GM20431 (cell line): Measurements from ENCODE around the gene PDPK1.

Experiments used
- in situ Hi-C: fragments of 300-500 bp; cut with MseI, MboI; formaldehyde crosslinking; loops from one replicate; pipeline ENCODE4 v1.15.0; 2020; ENCODE audit warnings: low sequenced_read_pairs; ENCODE audit not compliant: unreplicated experiment

PDPK1 gene

DNA sequence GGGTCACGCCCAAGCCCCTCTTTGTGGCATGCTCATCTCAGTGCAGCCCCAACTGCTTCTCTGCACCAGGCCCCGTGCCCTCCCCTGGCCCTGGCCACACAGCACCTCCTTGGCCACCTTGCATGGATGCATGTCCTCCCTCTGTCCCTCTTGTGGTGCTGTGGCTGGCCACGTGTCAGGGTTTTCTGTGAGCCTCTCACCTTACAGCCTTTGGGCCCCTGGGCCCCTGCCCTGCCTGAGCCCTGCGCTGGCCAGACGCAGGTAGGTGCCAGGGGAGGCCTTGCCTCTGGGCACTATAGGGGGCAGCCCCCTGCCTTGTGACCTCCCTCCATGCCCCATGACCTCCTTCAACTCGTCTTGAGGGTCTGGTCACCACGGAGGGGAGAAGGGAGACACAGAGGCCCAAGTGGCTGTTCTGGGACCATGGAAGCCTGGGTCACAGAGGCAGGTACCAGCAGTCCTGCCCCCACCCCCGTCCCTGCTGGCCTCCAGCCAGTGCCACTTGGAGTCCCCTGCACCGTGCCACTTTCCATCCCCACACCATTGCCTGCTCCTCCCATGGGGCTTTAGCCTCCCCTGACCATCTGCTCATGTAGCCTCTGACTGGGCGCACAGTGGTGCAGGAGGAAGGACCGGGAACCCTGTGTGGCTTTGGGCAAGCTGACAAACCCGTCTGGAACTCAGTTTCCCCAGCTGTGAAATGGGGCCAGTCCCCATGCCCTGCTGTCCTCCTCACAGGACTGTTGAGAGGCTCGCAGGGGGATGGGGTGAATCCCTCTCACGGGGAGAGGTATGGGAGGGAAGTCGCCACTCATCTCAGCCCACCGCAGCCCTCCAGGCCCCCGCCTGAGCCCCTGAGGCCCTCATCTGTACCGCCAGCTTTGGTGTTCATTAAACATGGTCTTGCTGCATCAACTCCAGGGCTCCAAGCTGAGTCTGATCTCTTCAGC is 35.6 kb upstream of the PDPK1 start:
- in situ Hi-C loops, result no loop called here

DNA sequence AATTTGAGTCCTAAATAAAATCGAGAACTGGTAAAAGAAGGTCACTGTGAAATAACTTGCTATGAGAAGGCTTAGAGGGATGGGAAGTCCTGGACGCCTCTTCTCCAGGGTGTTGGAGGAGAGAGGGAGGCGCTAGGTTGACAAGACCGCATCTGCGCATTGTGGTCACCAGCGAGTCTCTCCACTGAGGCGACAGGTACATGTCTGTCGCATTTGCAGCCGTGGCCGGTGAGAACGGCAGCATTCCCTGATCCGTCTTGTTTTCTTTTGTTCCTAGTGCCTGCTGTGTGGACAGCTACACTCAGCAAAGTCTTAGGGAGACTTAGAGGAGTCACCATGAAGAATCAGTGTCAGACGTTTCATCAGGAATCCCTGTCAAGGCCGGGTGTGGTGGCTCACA is 32.1 kb upstream of the PDPK1 start:
- in situ Hi-C loops, result no loop called here

- in situ Hi-C loops, result no loop called here
Measured at GRCh38 chr16:2507052-2507659, 30.7 kb upstream of the PDPK1 start.

DNA sequence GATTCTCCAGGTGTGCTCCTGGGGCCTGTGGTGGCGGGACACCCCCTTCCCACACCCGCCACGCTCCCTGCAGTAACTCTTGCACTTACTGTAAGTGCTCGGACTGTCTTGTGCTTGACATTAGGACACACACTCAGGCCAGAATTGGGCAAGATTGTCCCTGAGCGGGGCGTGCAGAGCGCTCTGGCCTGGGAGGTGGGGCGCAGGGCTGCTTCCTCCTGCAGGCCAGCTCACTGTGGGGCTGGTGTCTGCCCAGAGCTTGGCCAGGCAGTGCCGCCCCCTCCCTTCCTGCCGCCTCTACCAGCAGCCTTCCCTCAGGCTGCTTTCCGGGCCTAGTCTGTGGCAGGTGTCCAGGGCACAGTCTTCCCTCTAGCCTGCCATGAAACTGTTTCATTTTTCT is 30.2 kb upstream of the PDPK1 start:
- in situ Hi-C loops, result no loop called here

- in situ Hi-C loops, result no loop called here
Measured at GRCh38 chr16:2508722-2509400, 29.0 kb upstream of the PDPK1 start.

GRCh38 chr16:2511128-2511800 is 26.6 kb upstream of the PDPK1 start:
- in situ Hi-C loops, result no loop called here

GRCh38 chr16:2511996-2512734 is 25.7 kb upstream of the PDPK1 start:
- in situ Hi-C loops, result no loop called here

- in situ Hi-C loops, result no loop called here
Measured at GRCh38 chr16:2512735-2513404, 25.0 kb upstream of the PDPK1 start.

DNA sequence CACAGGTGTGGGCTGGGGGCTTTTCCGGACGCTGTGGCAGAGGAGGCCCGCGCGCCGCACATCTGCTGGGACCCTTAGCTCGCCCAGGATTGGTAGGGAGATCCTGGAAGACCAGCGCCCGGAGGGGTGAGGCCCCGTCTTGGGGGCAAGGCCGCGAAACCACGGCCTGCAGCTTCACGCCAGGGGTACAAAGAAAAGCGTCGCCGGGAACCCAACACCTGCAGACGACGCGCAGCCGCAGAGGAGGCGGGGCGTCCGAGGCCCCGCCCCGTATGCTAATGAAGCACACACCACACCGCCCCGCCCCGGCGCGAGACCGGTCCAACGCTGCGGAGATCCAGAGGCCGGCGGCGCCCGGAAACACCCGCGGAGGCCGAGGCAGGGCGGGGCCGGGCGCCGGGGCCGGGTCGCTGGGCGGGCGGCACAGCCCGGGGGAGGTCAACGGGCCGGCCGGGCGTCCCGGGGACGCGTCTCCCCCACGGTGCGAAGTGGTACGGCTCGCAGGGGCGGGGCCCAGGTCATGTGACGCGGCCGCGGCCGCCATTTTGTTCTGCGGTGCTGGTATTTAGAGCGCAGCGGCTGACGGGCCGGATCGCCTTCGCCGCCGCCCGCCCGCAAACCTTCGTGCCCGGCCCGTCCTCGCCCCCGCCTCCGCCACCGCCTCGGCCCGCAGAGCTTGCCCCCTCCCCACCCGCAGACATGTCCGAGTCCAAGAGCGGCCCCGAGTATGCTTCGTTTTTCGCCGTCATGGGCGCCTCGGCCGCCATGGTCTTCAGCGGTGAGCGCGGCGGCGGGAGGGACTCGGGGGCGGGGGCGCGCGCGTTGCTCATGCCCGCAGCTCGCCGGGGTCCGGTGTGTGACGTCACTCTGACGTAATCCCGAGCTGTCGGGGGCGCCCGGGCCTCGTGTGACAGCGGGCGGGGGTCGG is 24.2 kb upstream of the PDPK1 start, which contains the start of gene ATP6V0C:
ATP6V0C (plus strand) TSS at position 548 of the 928 bp plus-strand sequence; CDS start at position 700, 152 bp downstream.
- in situ Hi-C loops, result no loop called here

- in situ Hi-C loops, result no loop called here
Measured at GRCh38 chr16:2514333-2515179, 23.3 kb upstream of the PDPK1 start.

DNA sequence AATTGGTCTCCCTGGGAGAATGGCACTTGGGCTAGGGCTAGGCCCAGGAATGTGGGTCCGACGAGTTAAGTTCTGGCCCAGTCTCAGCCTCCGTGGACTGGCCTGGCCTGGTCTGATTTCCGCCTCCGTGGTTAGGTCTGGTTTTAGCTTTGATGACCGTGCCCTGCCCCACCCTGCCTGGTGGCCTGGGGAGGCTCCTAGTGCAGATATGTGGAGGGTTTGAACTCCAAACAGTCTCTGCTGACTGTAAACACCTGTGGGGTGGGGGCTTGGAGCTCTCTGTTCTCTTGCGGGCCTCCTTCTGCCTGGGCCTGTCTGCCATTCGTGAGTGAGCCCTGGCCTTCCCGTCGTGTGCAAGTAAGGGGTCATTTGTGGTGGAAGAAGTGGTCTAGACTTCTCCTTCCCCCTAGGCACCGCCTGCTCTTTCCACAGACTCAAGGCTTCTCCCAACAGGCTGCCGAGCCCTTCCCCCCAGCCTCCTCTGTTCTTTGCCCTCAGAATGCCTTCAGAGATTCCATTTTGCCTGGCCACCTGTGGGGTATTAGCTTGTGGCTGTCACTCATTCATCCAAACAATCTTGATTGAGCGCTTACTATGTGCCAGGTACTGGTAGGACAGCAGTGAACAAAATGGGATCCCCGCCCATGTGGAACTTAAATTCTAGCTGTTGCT is 22.5 kb upstream of the PDPK1 start:
- in situ Hi-C loops, result no loop called here

- in situ Hi-C loops, result no loop called here
Measured at GRCh38 chr16:2516391-2517240, 21.2 kb upstream of the PDPK1 start.

- in situ Hi-C loops, result no loop called here
Measured at GRCh38 chr16:2517954-2518605, 19.7 kb upstream of the PDPK1 start.

DNA sequence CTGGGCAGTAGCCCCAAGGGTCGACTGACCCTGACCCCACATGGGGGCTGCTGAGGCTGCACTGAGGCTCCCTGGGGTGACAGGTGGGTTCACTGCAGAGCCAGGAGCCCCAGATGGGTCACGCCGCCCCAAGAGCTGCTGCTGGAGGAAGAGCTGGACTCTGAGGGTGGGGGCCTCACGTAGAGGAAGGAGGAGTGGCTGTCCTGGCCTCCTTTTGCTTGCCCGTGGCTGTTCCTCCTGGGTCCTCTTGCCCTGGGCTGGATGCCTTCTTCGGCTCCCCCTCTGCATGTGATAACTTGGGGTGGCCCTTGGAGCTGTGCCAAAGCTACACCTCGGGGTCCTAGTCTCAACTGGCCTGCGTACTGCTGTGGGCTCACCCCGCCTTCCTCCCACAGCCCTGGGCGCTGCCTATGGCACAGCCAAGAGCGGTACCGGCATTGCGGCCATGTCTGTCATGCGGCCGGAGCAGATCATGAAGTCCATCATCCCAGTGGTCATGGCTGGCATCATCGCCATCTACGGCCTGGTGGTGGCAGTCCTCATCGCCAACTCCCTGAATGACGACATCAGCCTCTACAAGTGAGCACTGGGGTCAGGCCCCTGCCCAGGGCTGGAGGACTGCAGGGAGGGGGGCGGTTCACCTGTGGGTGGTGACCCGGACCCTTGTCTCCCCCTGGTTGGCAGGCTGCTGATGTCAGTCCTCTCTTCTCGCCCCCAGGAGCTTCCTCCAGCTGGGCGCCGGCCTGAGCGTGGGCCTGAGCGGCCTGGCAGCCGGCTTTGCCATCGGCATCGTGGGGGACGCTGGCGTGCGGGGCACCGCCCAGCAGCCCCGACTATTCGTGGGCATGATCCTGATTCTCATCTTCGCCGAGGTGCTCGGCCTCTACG is 18.8 kb upstream of the PDPK1 start:
- in situ Hi-C loops, result no loop called here
